IMR-90 (cell line): ENCODE measurements around the gene BRAT1. TPM values are rescaled to one million over a fixed set of nuclear protein-coding genes. Genes with fewer than 3 reads are reported as not detected.

Experiments
- CTCF ChIP-seq: conservative IDR thresholded peaks from 2 replicates; pipeline ENCODE4 v1.5.1; 2012; ENCODE audit warnings: mild to moderate bottlenecking, low read depth, low read length, improper control_type of control experiment
- polyA plus RNA-seq, 3 experiments: library from polyadenylated mRNA; depleted of rRNA; stranded (reverse); fragments of >200 nt; gene quantifications; 2 replicates each; pipeline ENCODE4 v1.2.3, GENCODE V29; 2012; ENCODE audit warnings: low replicate concordance in 1 of 3
- total RNA-seq: library from RNA; depleted of rRNA; stranded (reverse); fragments of >200 nt; gene quantifications from 2 replicates; pipeline ENCODE4 v1.2.3, GENCODE V29; 2012

The BRAT1 gene
- total and polyA plus RNA-seq, 2 of the 4 experiments (the other 2 are of a cell fraction): 6.8 to 21.9 TPM

DNA sequence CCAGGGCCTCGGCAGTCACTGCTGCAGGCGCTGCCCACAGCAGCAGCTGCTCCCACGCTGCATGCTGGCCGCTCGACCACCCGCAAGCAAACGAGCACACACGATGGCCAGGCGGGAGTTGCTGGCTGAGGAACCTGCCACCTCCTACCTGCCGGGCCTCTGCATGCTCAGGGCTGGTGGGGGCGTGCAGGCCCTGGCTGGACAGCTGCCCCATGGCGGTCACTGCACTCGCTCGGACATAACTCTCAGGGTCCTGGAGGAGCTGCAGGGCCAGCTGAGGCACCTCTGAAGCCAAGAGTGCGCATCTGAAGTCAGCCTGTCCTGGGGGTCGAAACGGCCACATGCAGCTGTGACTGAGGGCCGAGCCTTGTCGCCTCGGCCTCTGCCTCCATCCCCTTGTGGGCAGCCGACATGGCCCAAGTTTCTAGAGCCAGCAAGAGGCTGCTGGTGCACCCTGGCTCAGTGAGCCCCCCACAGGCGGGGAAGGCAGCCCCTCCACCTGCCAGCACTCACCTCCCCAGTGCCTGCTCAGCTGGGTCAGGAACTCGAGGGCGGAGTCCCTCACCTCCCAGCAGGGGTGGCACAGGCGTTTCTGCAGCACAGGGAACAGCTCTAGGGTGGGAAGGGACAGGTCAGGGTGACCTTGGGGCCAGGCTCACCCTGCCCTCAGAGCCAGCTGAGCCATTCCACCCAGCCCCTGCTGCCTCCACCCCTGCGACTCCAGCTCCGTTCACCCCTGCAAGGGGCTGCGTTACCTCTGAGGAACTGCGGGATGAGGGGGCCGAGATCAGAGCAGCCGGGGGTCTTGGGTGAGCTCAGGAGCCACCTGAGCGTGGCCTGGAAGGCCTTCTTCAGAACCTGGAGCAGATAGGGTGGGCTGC, 16.1 kb downstream of the BRAT1 start (continued):
- TF ChIP-seq CTCF: no peak
